Stimulated activated CD8-positive, alpha-beta memory T cell treated with anti-CD3 and anti-CD28 coated beads, Interleukin-4, amount 100 ng/mL, for 48 hours (primary cell): ENCODE results near the gene NEAT1.
A peak's percentile ranks its signal among the peaks of the same experiment; 100 is the strongest.

Source experiments
- DNase-seq: peaks from one replicate; pipeline ENCODE4 v3.0.0-alpha.2; 2020

The NEAT1 gene

DNA sequence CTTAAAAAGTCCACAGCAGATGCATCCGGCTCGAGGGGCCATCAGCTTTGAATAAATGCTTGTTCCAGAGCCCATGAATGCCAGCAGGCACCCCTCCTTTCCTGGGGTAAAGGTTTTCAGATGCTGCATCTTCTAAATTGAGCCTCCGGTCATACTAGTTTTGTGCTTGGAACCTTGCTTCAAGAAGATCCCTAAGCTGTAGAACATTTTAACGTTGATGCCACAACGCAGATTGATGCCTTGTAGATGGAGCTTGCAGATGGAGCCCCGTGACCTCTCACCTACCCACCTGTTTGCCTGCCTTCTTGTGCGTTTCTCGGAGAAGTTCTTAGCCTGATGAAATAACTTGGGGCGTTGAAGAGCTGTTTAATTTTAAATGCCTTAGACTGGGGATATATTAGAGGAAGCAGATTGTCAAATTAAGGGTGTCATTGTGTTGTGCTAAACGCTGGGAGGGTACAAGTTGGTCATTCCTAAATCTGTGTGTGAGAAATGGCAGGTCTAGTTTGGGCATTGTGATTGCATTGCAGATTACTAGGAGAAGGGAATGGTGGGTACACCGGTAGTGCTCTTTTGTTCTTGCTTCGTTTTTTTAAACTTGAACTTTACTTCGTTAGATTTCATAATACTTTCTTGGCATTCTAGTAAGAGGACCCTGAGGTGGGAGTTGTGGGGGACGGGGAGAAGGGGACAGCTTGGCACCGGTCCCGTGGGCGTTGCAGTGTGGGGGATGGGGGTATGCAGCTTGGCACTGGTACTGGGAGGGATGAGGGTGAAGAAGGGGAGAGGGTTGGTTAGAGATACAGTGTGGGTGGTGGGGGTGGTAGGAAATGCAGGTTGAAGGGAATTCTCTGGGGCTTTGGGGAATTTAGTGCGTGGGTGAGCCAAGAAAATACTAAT lies 1.9 kb downstream of the NEAT1 start:
- DNase-seq: peak; percentile 84

GRCh38 chr11:65425105-65425970 lies 2.7 kb downstream of the NEAT1 start:
- DNase-seq: peak; percentile 82

DNA sequence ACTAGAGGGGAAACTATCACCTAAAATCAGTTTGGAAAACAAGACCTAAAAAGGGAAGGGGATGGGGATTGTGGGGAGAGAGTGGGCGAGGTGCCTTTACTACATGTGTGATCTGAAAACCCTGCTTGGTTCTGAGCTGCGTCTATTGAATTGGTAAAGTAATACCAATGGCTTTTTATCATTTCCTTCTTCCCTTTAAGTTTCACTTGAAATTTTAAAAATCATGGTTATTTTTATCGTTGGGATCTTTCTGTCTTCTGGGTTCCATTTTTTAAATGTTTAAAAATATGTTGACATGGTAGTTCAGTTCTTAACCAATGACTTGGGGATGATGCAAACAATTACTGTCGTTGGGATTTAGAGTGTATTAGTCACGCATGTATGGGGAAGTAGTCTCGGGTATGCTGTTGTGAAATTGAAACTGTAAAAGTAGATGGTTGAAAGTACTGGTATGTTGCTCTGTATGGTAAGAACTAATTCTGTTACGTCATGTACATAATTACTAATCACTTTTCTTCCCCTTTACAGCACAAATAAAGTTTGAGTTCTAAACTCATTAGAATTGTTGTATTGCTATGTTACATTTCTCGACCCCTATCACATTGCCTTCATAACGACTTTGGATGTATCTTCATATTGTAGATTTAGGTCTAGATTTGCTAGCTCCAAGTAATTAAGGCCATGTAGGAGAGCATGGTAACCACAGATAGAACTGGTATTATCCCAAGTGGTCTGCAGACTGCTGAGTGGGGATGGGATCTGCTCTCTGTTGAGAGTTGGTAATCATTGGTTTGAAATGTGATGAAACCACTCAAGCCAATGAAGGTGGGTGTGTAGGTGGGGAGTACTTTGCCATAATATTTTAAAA lies 3.6 kb downstream of the NEAT1 start:
- no peak for DNase-seq

GRCh38 chr11:65426839-65427690 lies 4.5 kb downstream of the NEAT1 start:
- peak; percentile 66 for DNase-seq

GRCh38 chr11:65427691-65428577 lies 5.3 kb downstream of the NEAT1 start:
- peak; percentile 68 for DNase-seq

- no peak for DNase-seq
These were observed 6.0 kb downstream of the NEAT1 start for GRCh38 chr11:65428578-65429067.

DNA sequence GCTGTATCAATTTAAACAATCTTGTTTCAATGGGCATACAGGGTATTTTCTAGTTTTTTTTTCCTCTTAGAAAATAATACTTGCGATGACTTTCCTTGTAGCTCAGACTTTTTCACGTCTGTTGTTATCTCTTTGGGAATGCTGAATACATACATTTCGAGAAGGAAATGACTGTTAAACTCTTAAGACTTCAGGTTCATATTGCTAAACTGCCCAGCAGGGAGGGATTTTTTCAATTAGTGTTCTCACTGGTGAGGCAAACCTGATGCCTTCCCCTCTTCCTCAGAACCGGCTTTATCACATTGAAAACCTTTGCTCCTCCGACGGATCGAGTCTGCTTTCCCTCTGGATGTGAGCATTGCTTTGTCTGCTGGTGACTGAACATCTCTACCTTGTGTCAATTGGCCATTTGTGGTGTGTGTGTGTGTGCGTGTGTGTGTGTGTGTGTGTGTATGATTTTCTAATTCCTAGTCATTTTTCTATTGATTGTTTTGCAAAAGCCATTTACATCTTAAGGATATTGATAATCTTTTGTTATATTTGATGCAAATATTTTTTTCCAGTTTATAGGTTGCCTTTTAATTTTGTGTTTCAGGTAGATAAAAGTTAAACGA lies 6.6 kb downstream of the NEAT1 start:
- DNase-seq: no peak

- peak; percentile 67 for DNase-seq
These were observed 7.3 kb downstream of the NEAT1 start for GRCh38 chr11:65429724-65430405.

GRCh38 chr11:65430406-65431217 lies 8.0 kb downstream of the NEAT1 start:
- no peak for DNase-seq

- DNase-seq: no peak
These were observed 9.0 kb downstream of the NEAT1 start for GRCh38 chr11:65431451-65432099.

DNA sequence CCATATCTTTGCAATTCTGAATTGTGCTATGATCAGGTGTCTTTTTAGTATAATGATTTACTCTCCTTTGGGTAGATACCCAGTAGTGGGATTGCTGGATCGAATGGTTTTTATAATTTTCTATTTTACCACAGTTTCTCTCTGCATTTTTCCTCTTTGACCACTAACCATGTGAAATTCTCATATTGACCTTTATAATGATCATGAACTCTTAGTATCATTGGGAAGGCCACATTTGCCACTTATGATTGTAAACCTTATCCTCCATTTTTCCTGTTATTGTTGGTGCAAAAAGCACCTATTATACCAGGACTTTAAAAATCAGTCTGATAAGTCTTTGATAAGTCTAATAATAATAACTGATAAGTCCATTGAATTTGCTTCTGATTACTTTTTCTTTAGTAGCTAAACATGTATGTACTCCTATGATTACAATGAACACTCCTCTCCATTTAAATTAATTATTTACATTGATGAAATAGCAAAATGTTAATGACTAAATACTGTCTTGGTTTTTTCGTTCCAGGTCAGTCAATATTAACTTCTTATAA lies 9.6 kb downstream of the NEAT1 start:
- DNase-seq: no peak

- no peak for DNase-seq
These were observed 10.3 kb downstream of the NEAT1 start for GRCh38 chr11:65432686-65433582.

- no peak for DNase-seq
These were observed 11.1 kb downstream of the NEAT1 start for GRCh38 chr11:65433657-65434056.

DNA sequence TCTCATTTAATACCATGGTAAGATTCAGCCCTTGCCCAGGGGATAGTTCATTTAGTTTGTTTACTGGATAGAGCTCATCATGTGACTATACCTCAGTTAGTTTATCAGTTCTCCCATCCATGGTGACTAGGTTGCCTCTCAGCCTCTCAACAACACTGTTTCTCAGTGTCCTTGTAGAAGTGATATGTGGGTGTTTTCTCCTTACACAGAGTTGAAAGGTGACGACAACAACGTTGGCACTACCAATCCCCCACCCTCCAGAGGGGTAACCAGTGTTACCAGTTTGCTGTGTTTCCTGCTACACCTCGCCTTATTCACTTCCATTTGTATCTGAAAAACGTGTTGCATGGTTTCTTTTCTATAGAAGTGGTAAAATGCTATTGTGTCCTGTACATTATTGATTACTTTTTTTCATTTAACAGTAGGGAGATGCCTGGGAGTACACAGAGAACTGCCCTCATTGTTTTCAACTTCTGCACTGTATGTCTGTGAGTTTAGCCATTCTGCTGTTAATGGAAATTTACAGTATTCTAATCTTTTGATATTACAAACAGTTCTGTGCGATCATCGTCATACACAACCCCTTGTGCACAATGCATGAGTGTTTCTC lies 11.6 kb downstream of the NEAT1 start:
- DNase-seq: no peak

DNA sequence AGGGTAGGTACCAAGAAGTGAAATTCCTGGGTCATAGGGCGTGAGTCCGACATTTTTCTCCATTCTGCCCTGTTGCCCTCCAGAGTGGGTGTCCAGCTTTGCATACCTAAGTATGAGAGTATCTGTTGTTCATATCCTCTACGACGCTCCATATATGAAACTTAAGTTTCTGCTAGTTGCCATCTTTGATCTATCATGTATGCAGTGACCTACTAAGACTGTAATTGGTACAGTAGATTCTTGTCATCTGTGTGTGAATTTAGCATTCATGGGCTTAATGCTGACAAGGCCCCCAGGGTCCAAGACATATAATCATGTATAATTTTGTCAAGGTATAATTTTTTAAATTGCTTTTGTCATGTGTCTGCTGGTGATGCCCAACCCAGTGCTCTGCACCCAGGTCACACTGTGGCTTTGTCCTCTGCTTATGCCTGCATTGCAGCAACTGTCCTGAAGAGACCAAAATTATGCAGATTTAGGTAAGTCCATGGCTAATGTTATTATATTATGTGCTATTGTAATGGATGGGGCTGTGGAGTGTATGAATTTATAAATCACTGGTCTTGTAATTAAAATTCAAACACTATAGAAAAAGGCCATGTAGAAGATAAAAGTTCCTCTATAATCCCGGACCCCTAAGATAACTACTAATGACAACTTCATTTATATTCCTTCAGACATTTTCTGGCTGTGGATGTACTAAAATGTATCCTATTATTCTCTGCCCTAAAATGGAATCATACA lies 12.2 kb downstream of the NEAT1 start:
- no peak for DNase-seq
